ENCODE results near the gene ARHGEF26.

ARHGEF26 gene

GRCh38 chr3:154275292-154275691 is 154.1 kb downstream of the ARHGEF26 start:
- no peak for DNase-seq

GRCh38 chr3:154275965-154276364 is 154.8 kb downstream of the ARHGEF26 start:
- no peak for DNase-seq

GRCh38 chr3:154280161-154280560 is 159.0 kb downstream of the ARHGEF26 start:
- DNase-seq = no peak

- no peak for DNase-seq
Measured at GRCh38 chr3:154285221-154285620, 164.0 kb downstream of the ARHGEF26 start.

- no peak for DNase-seq
Measured at GRCh38 chr3:154290187-154290586, 169.0 kb downstream of the ARHGEF26 start.

- no peak for DNase-seq
Measured at GRCh38 chr3:154294016-154294415, 172.8 kb downstream of the ARHGEF26 start.

GRCh38 chr3:154301561-154301960 is 180.4 kb downstream of the ARHGEF26 start:
- DNase-seq = no peak

- DNase-seq = no peak
Measured at GRCh38 chr3:154304116-154304786, 183.1 kb downstream of the ARHGEF26 start.

- no peak for DNase-seq
Measured at GRCh38 chr3:154304936-154305335, 183.7 kb downstream of the ARHGEF26 start.

GRCh38 chr3:154307363-154307762 is 186.2 kb downstream of the ARHGEF26 start:
- no peak for DNase-seq
